HCT116 (cell line): Measurements from ENCODE around the gene ALDH5A1. TPM values are rescaled to one million over a fixed set of nuclear protein-coding genes. Genes with fewer than 3 reads are reported as not detected.

Experiments
- ATAC-seq: fragments of 200-7000 bp; cut with Tn5 transposase; 2 replicates; pipeline ENCODE4 v1.9.1; 2020; ENCODE audit warnings: mild to moderate bottlenecking, moderate library complexity
- BruUV-seq: library from RNA; stranded (reverse); fragments of 400-500 nt; replicated peaks from 2 replicates; lab custom pipeline; 2021; lab: Mats Ljungman, UMichigan
- CTCF ChIA-PET: fragments of 300-600 bp; sonication (Branson Sonifier 250); formaldehyde crosslinking; loops from one replicate; lab custom pipeline; 2021; ENCODE audit warnings: antibody characterized with exemption; lab: Charles Lee
- POLR2A ChIA-PET: fragments of 300-600, 350-600 bp; sonication (Branson Sonifier 250); formaldehyde crosslinking; loops from one replicate; lab custom pipeline; 2021; ENCODE audit warnings: antibody characterized with exemption; lab: Charles Lee
- RAD21 ChIA-PET, 2 experiments: fragments of 300-600 bp; sonication (Branson Sonifier 250); formaldehyde crosslinking; loops; one replicate each; lab custom pipeline; 2023; ENCODE audit warnings: low total read pairs in 2 of 2; ENCODE audit not compliant: uncharacterized antibody in 2 of 2, unreplicated experiment in 2 of 2, low non-redundant PET in 1 of 2; lab: Charles Lee
- DNase-seq: peaks from one replicate; pipeline ENCODE4 v3.0.0-alpha.2; 2010; ENCODE audit warnings: low read depth, low spot score
- H2AFZ ChIP-seq: fragments of 200-600 bp; shearing (Covaris generic), sonication (generic); 2 replicates; pipeline ENCODE4 v1.6.1; 2017; ENCODE audit warnings: low read depth, mixed run types, mixed read lengths, antibody characterized with exemption, low read length; ENCODE audit not compliant: poor library complexity, severe bottlenecking
- H3K27ac ChIP-seq: 2 replicates; pipeline ENCODE4 v1.5.1; 2012; ENCODE audit warnings: low read depth, low read length
- H3K27me3 ChIP-seq: fragments of 200-600 bp; sonication (generic); 2 replicates; pipeline ENCODE4 v1.6.1; 2016; ENCODE audit warnings: mixed run types, low read length, mixed read lengths; ENCODE audit not compliant: insufficient read depth
- H3K36me3 ChIP-seq, 2 experiments: fragments of 200-500 bp in 1 of 2; fragments of 200-600 bp in 1 of 2; sonication (Bioruptor generic) in 1 of 2; sonication (generic) in 1 of 2; 2 replicates each; pipeline versions ENCODE4 v1.5.1 to v1.6.1; 2014 to 2016; ENCODE audit warnings: low read length in 2 of 2, inconsistent platforms in 1 of 2, mixed read lengths in 1 of 2, mixed run types in 1 of 2; ENCODE audit not compliant: insufficient read depth in 2 of 2, control insufficient read depth in 1 of 2
- H3K4me1 ChIP-seq, 2 experiments: fragments of 200-600 bp in 1 of 2; sonication (generic) in 1 of 2; 2 replicates each; pipeline versions ENCODE4 v1.5.1 to v1.6.1; 2012 to 2017; ENCODE audit warnings: low read length in 2 of 2, inconsistent platforms in 1 of 2, mild to moderate bottlenecking in 1 of 2, mixed read lengths in 1 of 2, mixed run types in 1 of 2, moderate library complexity in 1 of 2; ENCODE audit not compliant: insufficient read depth in 2 of 2, control insufficient read depth in 1 of 2
- H3K4me2 ChIP-seq: fragments of 200-600 bp; sonication (generic); 2 replicates; pipeline ENCODE4 v1.6.1; 2017; ENCODE audit warnings: mixed run types, low read length, mixed read lengths
- H3K4me3 ChIP-seq, 2 experiments: fragments of 200-600 bp in 1 of 2; sonication (generic) in 1 of 2; replicated peaks in 1 of 2; 2 replicates each; pipeline ENCODE4 v1.5.1; 2011 to 2016; ENCODE audit warnings: low read length in 2 of 2, control low read depth in 1 of 2, low read depth in 1 of 2, mild to moderate bottlenecking in 1 of 2, mixed read lengths in 1 of 2, mixed run types in 1 of 2
- H3K79me2 ChIP-seq: fragments of 200-600 bp; sonication (generic); 2 replicates; pipeline ENCODE4 v1.6.1; 2017; ENCODE audit warnings: mild to moderate bottlenecking, mixed run types, low read length, moderate library complexity, mixed read lengths; ENCODE audit not compliant: insufficient read depth
- H3K9ac ChIP-seq: fragments of 200-600 bp; sonication (generic); 2 replicates; pipeline ENCODE4 v1.6.1; 2016; ENCODE audit warnings: low read length, mixed read lengths
- H3K9me2 ChIP-seq: fragments of 200-600 bp; sonication (generic), shearing (Covaris generic); 2 replicates; pipeline ENCODE4 v1.6.1; 2017; ENCODE audit warnings: mixed run types, mild to moderate bottlenecking, moderate library complexity; ENCODE audit not compliant: insufficient read depth
- H3K9me3 ChIP-seq, 2 experiments: fragments of 200-500 bp in 1 of 2; fragments of 200-600 bp in 1 of 2; sonication (Bioruptor generic) in 1 of 2; sonication (generic) in 1 of 2; 2 replicates each; pipeline ENCODE4 v1.6.1; 2014 to 2017; ENCODE audit warnings: low read length in 2 of 2, mixed read lengths in 2 of 2, inconsistent platforms in 1 of 2, low read depth in 1 of 2, mild to moderate bottlenecking in 1 of 2, mixed run types in 1 of 2, moderate library complexity in 1 of 2; ENCODE audit not compliant: control insufficient read depth in 1 of 2, insufficient read depth in 1 of 2
- H4K20me1 ChIP-seq: fragments of 200-600 bp; sonication (generic), shearing (Covaris generic); 2 replicates; pipeline ENCODE4 v1.6.1; 2017; ENCODE audit warnings: mixed run types, mild to moderate bottlenecking, moderate library complexity; ENCODE audit not compliant: insufficient read depth
- CEBPB ChIP-seq: IDR thresholded peaks from 2 replicates; pipeline ENCODE4 v1.6.1; 2012; ENCODE audit warnings: low read depth
- CTCF ChIP-seq, 3 experiments: fragments of 200-600 bp in 1 of 3; sonication (generic) in 1 of 3; IDR thresholded peaks in 2 of 3; conservative IDR thresholded peaks in 1 of 3; 2 replicates each; pipeline ENCODE4 v1.5.1; 2012 to 2017; ENCODE audit warnings: low read depth in 2 of 3, low read length in 2 of 3, antibody characterized with exemption in 1 of 3, borderline replicate concordance in 1 of 3, control low read depth in 1 of 3, mild to moderate bottlenecking in 1 of 3, mixed read lengths in 1 of 3, mixed run types in 1 of 3, moderate library complexity in 1 of 3; ENCODE audit not compliant: insufficient read depth in 1 of 3
- EGR1 ChIP-seq: IDR thresholded peaks from 2 replicates; pipeline ENCODE4 v1.6.1; 2012; ENCODE audit warnings: low read depth
- ELF1 ChIP-seq: IDR thresholded peaks from 2 replicates; pipeline ENCODE4 v1.6.1; 2012; ENCODE audit warnings: low read depth, borderline replicate concordance
- EZH2 ChIP-seq: fragments of 200-600 bp; sonication (generic); IDR thresholded peaks from 2 replicates; pipeline ENCODE4 v1.6.1; 2017; ENCODE audit warnings: antibody characterized with exemption, mixed run types
- MAX ChIP-seq: IDR thresholded peaks from 2 replicates; pipeline ENCODE4 v1.6.1; 2012
- REST ChIP-seq: IDR thresholded peaks from 2 replicates; pipeline ENCODE4 v1.6.1; 2012; ENCODE audit warnings: low read depth
- SIN3A ChIP-seq: IDR thresholded peaks from 2 replicates; pipeline ENCODE4 v1.6.1; 2012; ENCODE audit warnings: low read depth
- SRF ChIP-seq: IDR thresholded peaks from 2 replicates; pipeline ENCODE4 v1.6.1; 2012; ENCODE audit warnings: low read depth
- YY1 ChIP-seq: IDR thresholded peaks from 2 replicates; pipeline ENCODE4 v1.6.1; 2011; ENCODE audit warnings: low read length, low read depth, moderate library complexity, mild to moderate bottlenecking; ENCODE audit not compliant: insufficient replicate concordance; ENCODE audit errors: extremely low read depth
- ZNF274 ChIP-seq: fragments of 200-500 bp; sonication (Bioruptor generic); IDR thresholded peaks from 2 replicates; pipeline ENCODE4 v1.6.1; 2014; ENCODE audit warnings: mild to moderate bottlenecking, low read depth, low read length, inconsistent platforms
- intact Hi-C: fragments of 100-400 bp; cut with micrococcal nuclease; formaldehyde crosslinking; loops from 2 replicates; pipeline ENCODE4 v1.10.0; 2022
- total RNA-seq: library from RNA; stranded (reverse); gene quantifications from one replicate; pipeline ENCODE4 v1.2.1, GENCODE V29; 2021; ENCODE audit not compliant: unreplicated experiment

Gene ALDH5A1
- total RNA-seq, 1 experiment from 2014 or later = 10.0 TPM

- H3K4me1 ChIP-seq = no peaks in the 10 kb centered on the region
- ChIA-PET CTCF (no interaction called here), RAD21 (no interaction called here), POLR2A (no interaction called here)
- no peaks in the 10 kb centered on the region for H3K9me2 ChIP-seq
- no TSS peak for BruUV-seq
- no peaks in the 10 kb centered on the region for H4K20me1 ChIP-seq
- DNase-seq = no peak
- H3K27me3 ChIP-seq = no peaks in the 10 kb centered on the region
- no peak overlapping the region for H3K4me3 ChIP-seq
- no peak overlapping the region for H3K4me2 ChIP-seq
- no peak for TF ChIP-seq CEBPB
- no peak for TF ChIP-seq ELF1
- no peak for TF ChIP-seq CTCF (IDR thresholded peaks at IDR 0.05 in 2 of 3, conservative IDR thresholded peaks at IDR 0.05 in 1 of 3; ENCODE audit: borderline replicate concordance in 1 of 3, insufficient read depth in 1 of 3, low read depth in 2 of 3, low read length in 2 of 3)
- TF ChIP-seq MAX = no peak
- no peak for TF ChIP-seq ZNF274
- TF ChIP-seq SIN3A = no peak
- no peak for TF ChIP-seq SRF
- no peaks in the 10 kb centered on the region for H3K79me2 ChIP-seq
- no peak overlapping the region for H2AFZ ChIP-seq
- no peak overlapping the region for H3K9ac ChIP-seq
- intact Hi-C loops = no loop called here
- H3K9me3 ChIP-seq = no peaks in the 10 kb centered on the region
- H3K36me3 ChIP-seq = no peaks in the 10 kb centered on the region
- ATAC-seq = no peak
- H3K27ac ChIP-seq = no peak overlapping the region
Observed at GRCh38 chr6:24478903-24479302, 15.9 kb upstream of the ALDH5A1 start.

- Histone ChIP-seq H3K27ac (no peak overlapping the region), H3K36me3 (no peaks in the 10 kb centered on the region), H3K9me3 (no peaks in the 10 kb centered on the region), H3K4me3 (no peak overlapping the region), H3K79me2 (no peaks in the 10 kb centered on the region), H3K4me1 (no peaks in the 10 kb centered on the region), H3K27me3 (no peaks in the 10 kb centered on the region), H3K9ac (no peak overlapping the region), H2AFZ (no peak overlapping the region), H3K9me2 (no peaks in the 10 kb centered on the region), H4K20me1 (no peaks in the 10 kb centered on the region), H3K4me2 (no peak overlapping the region)
- ChIA-PET POLR2A (interaction anchor here (1.2 kb wide), 1 partner anchor 10 kb away, joined by 3 read pairs; no protein-coding TSS in a partner anchor), RAD21 (no interaction called here), CTCF (no interaction called here)
- DNase-seq = no peak
- intact Hi-C loops = no loop called here
- ATAC-seq = no peak
- BruUV-seq = no TSS peak
- TF ChIP-seq ELF1 (no peak), MAX (no peak), YY1 (no peak), CTCF (IDR thresholded peaks at IDR 0.05 in 2 of 3, conservative IDR thresholded peaks at IDR 0.05 in 1 of 3; ENCODE audit: borderline replicate concordance in 1 of 3, insufficient read depth in 1 of 3, low read depth in 2 of 3, low read length in 2 of 3) (no peak), EGR1 (no peak), EZH2 (no peak), CEBPB (no peak), REST (no peak)
Observed at GRCh38 chr6:24480705-24481104, 14.1 kb upstream of the ALDH5A1 start.
